Left lung (tissue), 10 donors: Measurements from ENCODE around the gene SLC9A3. TPM values are rescaled to one million over a fixed set of nuclear protein-coding genes. Genes with fewer than 3 reads are reported as not detected.
A peak's percentile ranks its signal among the peaks of the same experiment; 100 is the strongest.

Source experiments
- ATAC-seq: fragments of 200-7000 bp; cut with Tn5 transposase; one replicate; pipeline ENCODE4 v1.9.1; 2020; ENCODE audit warnings: moderate library complexity
- DNase-seq, 4 donors: peaks; one replicate each; pipeline ENCODE4 v3.0.0-alpha.2; 2013 to 2020
- H3K27ac ChIP-seq, 2 donors: fragments of 200-600 bp; sonication (generic) in 1 of 2; one replicate each; pipeline versions ENCODE4 v1.5.0 to v1.8.0; 2020 to 2021
- H3K27me3 ChIP-seq, 2 donors: fragments of 200-600 bp; sonication (generic) in 1 of 2; one replicate each; pipeline versions ENCODE4 v1.5.0 to v1.8.0; 2020 to 2021
- H3K36me3 ChIP-seq, 2 donors: fragments of 200-600 bp; sonication (generic) in 1 of 2; one replicate each; pipeline versions ENCODE4 v1.5.0 to v1.8.0; 2020 to 2021
- H3K4me1 ChIP-seq, 2 donors: fragments of 200-600 bp; one replicate each; pipeline ENCODE4 v1.8.0; 2021
- H3K4me3 ChIP-seq, 2 donors: fragments of 200-600 bp; sonication (generic) in 1 of 2; one replicate each; pipeline versions ENCODE4 v1.5.0 to v1.8.0; 2020 to 2021; ENCODE audit warnings: mild to moderate bottlenecking in 1 of 2
- H3K9me3 ChIP-seq, 2 donors: fragments of 200-600 bp; sonication (generic) in 1 of 2; one replicate each; pipeline versions ENCODE4 v1.5.0 to v1.8.0; 2020 to 2021
- CTCF ChIP-seq, 2 donors: fragments of 200-600 bp; sonication (generic) in 1 of 2; IDR thresholded peaks; one replicate each; pipeline versions ENCODE4 v1.5.0 to v1.8.0; 2021; ENCODE audit warnings: antibody characterized with exemption in 2 of 2
- intact Hi-C, 2 donors: fragments of 100-400 bp; cut with DNase I; formaldehyde crosslinking; loops; one replicate each; pipeline versions ENCODE4 v1.11.2 to v1.14.2; 2022
- polyA plus RNA-seq, 6 donors: library from polyadenylated mRNA; unstranded; fragments of 120-200 nt; gene quantifications; one replicate each; pipeline ENCODE4 v1.2.1, GENCODE V29; 2013; ENCODE audit not compliant: insufficient read length in 6 of 6
- total RNA-seq, 2 donors: library from RNA; stranded (reverse); fragmentation: NEBNext Ultra II Directional; extraction: Animal tissue kit (Norgen Biotek cat#: 25700); gene quantifications; one replicate each; pipeline ENCODE4 v1.2.1, GENCODE V29; 2021
- donor health status: DM: no; HTN: yes; CAD: no.
- donor health status: DM: no; HTN: no; CAD: no.

Gene SLC9A3
- total and polyA plus RNA-seq, 8 donors = 0.99 to 4.3 (median 2.9) TPM

- Histone ChIP-seq H3K9me3 (no peaks in the 10 kb centered on the region), H3K27me3 (peaks cover 14 to 82% of the 10 kb centered on the region in 2 donors), H3K27ac (no peak overlapping the region), H3K4me3 (no peak overlapping the region), H3K4me1 (no peaks in the 10 kb centered on the region), H3K36me3 (no peaks in the 10 kb centered on the region)
- intact Hi-C loops = no loop called here
- DNase-seq (no peak), ATAC-seq (peak; percentile 40)
- TF ChIP-seq CTCF (IDR thresholded peaks at IDR 0.05) = no peak
These were observed 21.7 kb downstream of the SLC9A3 start for GRCh38 chr5:502325-503079.

GRCh38 chr5:501831-502184 is 22.4 kb downstream of the SLC9A3 start:
- no peak overlapping the region for H3K4me3 ChIP-seq

DNA sequence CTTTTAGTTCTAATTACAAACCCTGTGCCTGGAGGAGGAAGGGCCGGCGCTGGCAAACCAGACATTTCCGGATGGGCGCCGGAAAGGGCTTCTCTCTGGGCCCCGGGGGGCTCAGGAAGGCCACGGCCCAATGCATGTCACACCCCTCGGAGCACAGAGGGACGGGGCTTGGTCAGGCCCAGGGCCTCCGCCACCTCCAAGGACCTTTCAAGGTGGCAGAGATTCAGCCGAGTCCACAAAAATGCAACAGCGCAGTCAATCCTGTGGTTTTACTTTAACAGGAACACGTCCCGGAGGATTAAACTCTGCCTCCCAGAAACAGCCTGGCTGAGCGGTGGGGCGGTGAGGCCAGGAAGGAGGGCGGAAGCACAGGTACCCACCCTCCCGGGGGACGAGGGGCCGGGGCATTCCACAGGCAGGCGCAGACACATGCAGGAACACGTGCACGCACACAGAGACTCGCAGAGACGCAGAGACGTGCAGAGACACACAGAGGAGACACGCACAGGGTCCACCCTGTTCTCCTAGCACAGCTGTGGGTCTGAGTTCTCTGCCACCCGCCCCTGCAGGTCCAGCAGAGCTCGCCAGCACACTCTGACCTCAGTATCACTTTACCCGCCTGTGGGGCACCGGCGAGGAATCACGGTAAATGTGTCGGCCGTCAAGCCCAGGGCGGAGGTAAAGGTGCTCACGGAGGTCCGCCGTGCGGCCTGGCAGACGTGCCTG is 23.0 kb downstream of the SLC9A3 start:
- no peak overlapping the region for H3K27ac ChIP-seq
- intact Hi-C loops = no loop called here
- no peak for TF ChIP-seq CTCF (IDR thresholded peaks at IDR 0.05)
- H3K27me3 ChIP-seq = peaks cover 14 to 88% of the 10 kb centered on the region in 2 donors
- H3K4me3 ChIP-seq = no peak overlapping the region
- H3K36me3 ChIP-seq = no peaks in the 10 kb centered on the region
- no peak for DNase-seq
- ATAC-seq = no peak
- no peaks in the 10 kb centered on the region for H3K4me1 ChIP-seq
- H3K9me3 ChIP-seq = no peaks in the 10 kb centered on the region

More at GRCh38 chr5:501831-502184, 22.4 kb downstream of the SLC9A3 start:
- ATAC-seq (no peak), DNase-seq (no peak)
- H3K9me3 ChIP-seq = no peaks in the 10 kb centered on the region
- no peaks in the 10 kb centered on the region for H3K36me3 ChIP-seq
- H3K27ac ChIP-seq = no peak overlapping the region
- H3K4me1 ChIP-seq = no peaks in the 10 kb centered on the region
- intact Hi-C loops = no loop called here
- peaks cover 14 to 88% of the 10 kb centered on the region in 2 donors for H3K27me3 ChIP-seq
- TF ChIP-seq CTCF (IDR thresholded peaks at IDR 0.05) = no peak

DNA sequence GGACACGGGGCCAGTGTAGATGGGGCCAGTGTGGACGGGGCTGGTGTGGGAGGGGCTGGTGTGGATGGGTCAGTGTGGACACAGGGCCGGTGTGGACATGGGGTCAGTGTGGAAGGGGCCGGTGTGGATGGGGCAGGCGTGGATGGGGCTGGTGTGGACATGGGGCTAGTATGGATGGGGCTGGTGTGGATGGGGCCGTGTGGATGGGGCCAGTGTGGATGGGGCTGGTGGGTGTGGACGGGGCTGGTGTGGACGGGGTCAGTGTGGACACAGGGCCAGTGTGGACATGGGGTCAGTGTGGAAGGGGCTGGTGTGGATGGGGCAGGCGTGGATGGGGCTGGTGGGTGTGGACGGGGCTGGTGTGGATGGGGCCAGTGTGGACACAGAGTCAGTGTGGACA is 23.8 kb downstream of the SLC9A3 start:
- Histone ChIP-seq H3K4me3 (no peak overlapping the region), H3K4me1 (no peaks in the 10 kb centered on the region), H3K27ac (no peak overlapping the region), H3K27me3 (peaks cover 14 to 87% of the 10 kb centered on the region in 2 donors), H3K9me3 (no peaks in the 10 kb centered on the region), H3K36me3 (no peaks in the 10 kb centered on the region)
- DNase-seq (no peak), ATAC-seq (no peak)
- intact Hi-C loops = no loop called here
- no peak for TF ChIP-seq CTCF (IDR thresholded peaks at IDR 0.05)
